NCI-H510A (cell line): ENCODE results near the gene VPS13A.
"Not testable (repeated sequence)": the region's sequence is repeated elsewhere in the genome, so short reads cannot be mapped to it uniquely, and the experiment has no call there.

Experiments
- DNase-seq: peaks from one replicate; lab custom pipeline; 2025; lab: John Stamatoyannopoulos, UW

The VPS13A gene

DNA sequence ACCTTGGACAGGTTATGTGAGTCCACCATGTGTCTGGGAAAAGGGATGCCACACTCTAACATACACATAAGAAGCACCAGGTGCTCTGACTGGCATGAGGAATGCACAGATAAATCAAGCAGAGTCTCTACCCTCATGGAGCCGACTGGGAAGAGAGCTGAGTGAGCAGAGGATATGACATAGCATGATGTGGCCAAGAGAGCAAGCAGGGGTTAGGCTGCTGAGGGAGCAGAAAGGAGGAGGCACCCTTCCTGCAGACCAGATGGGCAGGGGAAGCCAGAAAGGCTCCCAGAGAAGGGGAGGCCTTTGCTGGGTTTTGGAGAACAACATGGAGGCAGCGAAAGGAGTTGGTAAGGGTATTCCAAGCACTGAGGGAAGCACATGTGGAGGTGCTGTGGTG, 247.7 kb downstream of the VPS13A start:
- DNase-seq: no peak

DNA sequence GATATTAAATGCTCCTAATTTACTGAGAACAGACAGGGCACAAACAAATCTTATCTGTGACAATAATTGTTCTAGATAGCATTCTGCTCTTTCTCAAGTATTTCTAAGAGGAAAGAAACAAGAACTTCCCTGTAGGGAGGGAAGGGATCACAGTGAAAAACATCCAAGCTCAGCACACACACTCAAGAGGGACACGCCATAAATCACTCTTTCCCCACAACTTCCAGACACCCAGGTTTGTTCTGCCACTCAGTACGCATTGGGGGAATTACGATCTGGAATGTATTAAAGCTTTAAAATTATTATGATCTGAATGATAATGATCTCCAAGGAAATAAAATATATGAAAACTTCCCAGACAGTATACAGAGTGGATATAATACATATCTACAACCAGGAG, 249.4 kb downstream of the VPS13A start:
- DNase-seq: no peak

DNA sequence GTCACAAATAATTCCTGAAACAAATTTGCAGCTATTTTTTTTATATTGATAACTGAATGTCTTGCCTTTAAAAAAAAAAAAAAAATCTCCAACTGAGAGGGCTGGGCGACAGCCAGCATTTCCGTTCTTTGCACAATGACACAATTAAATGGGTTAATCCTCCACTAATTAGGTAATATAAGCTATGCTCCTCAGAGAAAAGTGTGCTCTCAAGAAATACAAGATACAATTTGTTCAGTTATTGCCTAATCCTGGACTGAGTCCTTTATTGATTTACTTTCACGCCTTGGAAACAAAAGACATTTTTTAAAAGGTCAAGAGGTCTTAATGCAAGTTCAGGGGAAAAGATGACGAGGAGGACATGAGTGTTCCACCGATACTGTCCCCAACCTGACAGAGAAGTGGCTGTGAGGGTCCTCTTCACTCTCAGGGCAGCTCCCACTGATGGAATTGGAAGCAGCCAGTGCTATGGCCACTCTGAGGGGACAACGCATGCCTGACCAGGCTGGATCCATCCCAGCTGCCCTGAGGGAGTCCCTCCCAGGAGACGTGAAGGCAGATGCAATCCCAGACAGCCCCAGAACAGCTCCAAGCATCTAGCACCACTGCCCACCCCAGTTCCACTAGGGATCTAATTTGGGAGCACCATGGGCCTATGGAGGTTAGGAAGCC, 250.1 kb downstream of the VPS13A start:
- DNase-seq: no peak

DNA sequence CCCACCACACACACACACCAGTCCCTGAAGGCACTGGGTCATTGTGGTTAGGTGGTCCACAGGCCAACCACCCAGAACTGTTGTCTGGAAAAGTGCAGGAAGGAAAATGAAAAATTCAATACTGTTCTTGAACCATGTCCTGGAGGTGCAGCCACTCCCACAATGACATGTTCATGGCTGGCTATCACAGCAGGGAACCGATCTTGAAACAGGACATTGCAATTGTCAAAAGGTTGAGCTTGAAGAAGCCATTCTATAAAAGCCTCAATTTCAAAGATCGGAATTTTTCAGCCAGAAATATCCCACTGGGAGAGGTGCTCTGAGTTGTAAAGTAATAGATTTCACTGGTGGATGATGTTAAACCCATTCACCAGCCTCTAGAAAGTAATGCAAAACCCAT, 252.6 kb downstream of the VPS13A start:
- DNase-seq: no peak

DNA sequence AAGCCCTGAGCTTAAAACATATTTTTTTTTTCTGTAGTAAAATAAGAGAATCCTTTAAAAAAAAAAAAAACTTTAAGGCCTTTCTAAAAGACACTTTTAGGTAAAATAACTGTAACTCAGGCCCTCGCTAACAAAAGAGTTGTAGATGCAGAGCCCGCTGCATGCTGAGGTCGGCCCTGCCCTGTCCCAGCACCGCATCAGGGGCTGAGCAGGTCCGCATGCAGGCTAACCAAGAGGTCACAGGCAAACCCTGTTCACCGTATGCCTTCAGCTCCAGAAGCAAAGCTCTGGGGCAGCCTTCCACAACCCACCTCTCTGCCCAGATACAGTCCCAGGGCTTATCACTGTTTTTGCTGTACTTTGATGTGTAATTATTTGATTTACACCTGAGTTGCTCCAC, 254.7 kb downstream of the VPS13A start:
- DNase-seq: no peak

DNA sequence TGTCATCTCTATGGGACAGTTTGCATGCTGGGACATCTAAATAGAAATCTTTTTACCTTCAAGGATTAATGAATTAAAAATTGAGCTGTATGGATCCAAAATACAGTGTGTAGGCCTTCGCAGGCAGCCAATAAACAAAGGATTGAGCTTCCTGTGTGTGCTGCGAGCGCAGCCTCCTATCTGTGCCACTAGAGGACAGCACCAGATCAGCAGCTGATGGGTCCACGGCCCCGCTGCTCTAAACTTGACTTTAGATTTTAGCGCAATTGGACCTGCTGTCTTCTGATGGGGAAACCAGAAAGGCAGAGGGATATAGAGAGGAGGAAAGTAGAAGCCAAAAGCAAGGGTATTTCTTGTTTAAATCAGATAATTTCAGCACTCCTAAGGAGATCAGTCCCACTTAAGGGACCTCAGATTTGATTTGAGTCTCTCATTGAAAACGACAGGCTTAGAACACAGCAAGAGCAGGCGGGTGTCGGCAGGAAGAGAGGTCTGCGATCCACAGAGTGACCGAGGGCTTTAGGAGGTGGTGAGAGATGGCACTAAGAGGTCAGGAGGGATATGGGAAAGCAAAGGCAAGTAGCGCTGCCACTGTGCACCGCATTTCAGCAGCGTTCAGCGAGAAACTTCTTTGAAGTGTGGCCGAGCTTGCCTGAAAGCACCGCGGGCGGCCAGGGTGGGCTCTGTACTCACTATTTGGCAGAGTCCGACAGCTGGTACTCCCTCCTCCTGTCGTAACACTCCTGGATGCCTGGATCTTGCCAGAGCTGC, 256.5 kb downstream of the VPS13A start:
- DNase-seq: peak; percentile 45

DNA sequence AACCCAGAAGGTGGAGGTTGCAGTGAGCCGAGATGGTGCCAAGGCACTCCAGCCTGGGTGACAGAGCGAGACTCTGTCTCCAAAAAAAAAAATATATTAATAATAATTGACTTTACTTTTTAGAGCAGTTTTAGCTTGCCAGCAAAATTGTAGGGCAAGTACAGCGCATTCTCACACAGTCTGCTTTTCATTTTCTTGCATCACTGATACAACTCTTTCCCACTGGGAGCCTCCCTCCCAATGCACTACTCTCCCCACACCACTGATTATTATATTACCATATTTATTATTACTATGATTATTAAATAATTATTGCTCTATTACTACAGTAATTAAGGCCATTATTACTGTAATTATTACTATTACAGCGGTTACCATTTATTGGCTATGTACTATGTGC, 257.9 kb downstream of the VPS13A start:
- DNase-seq: no peak

DNA sequence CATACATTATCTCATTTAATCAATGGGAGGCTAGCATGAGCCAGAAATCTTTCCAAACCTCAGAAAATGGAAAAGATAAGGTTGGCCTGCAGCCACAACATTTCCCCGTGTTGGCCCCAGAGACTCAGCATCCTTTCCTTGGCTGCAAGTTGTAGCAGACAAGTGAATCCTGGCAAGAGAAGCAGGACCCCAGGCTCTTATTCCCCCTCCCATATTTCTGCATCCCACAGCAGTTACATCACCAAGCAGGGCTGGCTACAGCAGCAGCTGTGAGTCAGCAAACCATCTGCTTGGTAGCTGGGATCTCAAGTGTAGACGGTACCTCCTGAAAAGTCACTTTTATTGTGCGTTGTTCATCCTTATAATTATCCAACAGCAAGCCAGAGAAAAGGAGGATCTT, 258.4 kb downstream of the VPS13A start:
- no peak for DNase-seq

DNA sequence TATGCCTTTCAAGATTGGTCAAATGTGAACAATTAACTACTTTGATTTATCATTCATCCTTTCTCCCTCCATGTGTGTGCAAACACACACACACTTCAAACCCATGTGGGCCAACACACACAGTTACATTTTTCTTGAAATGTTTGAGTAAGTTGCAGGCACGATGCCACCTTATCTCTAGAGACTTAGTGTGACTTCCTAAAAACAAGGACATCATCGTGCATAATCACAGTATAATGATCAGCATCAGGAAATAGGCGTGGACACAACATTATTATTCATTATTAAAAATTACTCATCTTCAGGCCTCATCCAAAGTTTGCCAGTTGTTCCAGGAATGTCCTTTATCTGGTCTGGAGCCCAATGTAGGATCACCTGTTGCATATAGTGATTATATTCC, 261.3 kb downstream of the VPS13A start:
- no peak for DNase-seq

DNA sequence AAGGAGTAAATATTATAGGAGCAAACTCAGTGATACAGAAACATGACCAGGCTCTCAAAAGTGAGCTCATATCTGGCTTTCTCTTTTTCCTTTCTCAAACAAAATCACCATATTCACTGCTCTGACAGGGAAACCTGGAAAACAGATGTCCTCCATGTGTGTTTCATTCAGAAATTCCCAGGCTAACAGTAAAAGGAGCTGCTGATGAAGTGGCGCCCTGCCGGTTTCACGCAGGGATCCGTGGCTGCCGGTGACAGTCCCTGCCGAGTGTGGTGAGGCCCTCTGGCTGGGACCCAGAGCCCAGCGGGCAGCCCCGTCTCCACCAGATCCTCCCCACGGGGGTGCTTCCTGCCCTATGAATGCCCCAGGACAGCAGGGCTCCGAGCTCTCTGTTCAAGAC, 262.7 kb downstream of the VPS13A start:
- DNase-seq: no peak

DNA sequence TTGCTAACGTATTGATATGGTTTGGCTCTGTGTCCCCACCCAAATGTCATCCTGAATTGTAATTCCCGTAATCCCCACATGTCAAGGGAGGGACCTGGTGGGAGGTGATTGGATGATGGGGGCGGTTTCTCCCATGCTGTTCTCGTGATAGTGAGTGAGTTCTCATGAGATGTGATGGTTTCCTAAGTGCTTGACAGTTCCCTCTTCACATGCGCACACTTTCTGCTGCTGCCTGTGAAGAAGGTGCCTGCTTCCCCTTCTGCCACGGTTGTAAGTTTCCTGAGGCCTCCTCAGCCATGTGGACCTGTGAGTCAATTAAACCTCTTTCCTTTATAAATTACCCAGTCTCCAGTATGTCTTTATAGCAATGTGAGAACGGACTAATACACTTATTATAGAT, 263.8 kb downstream of the VPS13A start:
- DNase-seq: not testable (repeated sequence)

DNA sequence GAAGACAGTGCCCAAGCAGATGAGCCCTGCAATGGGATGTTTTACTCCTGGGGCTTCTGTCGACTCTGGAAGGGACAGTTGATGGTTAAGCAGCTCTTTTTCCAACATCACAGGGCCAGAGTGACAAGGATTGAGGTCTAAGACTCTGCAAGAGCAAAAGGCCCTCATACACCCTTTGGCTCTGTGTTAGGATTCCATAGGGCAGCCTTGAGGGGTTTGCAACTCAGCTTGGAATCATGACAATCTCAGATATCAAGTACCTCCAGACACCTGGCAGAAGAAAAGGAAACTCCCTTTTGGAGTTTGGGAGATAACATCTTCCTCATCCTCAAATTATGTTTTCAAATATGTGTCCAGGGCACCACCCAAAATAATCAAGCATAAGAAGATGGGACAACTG, 265.1 kb downstream of the VPS13A start:
- DNase-seq: no peak

DNA sequence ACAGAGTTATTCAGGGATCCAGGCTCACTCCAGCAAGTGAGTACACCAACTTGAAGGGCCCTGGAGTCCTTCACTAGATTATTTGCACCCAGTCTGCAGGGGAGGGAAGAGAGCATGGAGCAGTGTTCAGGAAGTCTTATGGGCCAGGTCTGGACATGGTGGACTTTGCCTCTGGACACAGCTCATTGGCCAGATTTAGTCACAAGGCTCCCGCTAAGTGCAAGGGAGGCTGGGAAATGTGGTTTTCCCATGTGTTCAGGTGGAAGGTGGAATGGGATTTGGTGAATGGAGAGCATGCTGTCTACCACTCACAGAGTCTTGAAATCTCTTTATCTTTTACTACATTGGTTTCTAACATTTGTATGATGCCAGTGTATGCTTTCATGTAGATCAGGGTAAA, 270.3 kb downstream of the VPS13A start:
- DNase-seq: no peak

DNA sequence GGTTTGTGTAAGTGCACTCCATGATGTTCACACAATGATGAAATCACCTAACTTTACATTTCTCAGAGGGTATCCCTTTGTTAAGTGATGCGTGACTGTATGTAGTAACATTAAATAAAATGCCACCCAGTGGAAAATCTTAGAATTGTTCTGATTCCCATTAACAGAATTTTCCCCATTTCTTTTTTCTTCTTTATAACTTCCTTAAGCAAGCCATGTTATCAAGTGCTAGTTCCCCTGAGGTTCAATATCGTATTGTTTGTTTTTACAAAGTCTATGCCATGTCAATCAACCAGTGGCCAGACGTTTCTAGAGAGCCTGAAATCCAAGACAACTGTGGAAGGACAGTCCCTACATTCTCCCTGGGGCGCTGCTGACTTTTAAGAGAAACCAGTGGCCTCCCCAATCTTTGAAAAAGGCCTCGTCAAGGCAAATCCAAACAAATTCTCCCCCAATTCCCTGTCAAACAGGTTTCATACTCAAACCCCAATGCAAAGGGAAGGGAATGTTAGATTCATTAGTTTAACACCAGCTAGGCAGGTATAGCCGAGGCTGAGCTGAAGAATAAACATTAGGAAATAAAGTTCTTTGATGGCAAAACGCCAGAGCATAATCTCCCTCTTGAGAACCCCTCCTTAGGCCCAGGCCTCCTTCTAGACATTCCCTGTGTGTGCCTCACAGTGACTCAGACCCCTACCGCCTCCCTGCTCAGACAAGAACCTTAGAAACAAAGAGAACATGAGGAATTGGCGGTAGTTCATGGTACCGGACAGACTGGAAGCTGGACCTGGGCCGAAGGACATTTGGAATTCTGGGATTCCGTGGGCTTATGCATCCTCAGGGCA, 272.1 kb downstream of the VPS13A start:
- no peak for DNase-seq

DNA sequence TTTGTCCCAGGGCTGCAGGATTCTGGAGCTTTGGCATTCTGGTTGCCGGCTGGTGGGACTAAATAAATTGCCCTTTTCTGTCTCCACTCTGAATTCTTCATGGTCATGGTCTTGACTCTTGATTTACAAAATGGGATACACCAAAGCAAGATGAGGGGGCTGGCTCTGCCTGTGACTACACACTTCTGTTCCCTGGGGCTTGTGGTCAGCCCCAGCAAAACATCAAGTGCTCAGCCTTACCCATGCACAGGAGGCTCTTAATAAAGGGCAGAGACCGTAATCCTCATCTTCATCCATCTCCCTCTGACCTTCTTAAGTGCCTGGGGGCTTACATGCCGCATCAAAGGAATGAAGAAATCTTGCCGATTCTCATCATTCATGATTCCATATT, 272.7 kb downstream of the VPS13A start:
- DNase-seq: no peak

DNA sequence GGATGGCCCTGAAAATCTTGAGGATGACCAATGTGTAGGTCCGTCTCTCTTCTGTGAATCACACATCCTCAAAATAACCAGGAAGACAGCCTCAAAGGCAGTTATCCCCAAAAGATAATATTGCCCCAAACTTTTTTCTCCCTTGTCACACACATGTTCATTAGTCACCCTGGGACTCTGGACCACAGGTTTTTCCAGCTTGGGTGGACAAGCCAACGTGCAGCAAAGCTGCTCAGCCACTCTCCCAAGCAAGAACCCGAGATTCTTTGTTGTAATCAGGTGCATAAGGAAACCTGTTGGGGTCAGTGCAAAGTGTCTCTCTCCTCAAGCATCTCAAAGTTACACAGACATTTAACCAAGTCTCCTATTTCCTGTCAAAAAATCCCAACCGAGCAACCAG, 274.2 kb downstream of the VPS13A start:
- DNase-seq: no peak

DNA sequence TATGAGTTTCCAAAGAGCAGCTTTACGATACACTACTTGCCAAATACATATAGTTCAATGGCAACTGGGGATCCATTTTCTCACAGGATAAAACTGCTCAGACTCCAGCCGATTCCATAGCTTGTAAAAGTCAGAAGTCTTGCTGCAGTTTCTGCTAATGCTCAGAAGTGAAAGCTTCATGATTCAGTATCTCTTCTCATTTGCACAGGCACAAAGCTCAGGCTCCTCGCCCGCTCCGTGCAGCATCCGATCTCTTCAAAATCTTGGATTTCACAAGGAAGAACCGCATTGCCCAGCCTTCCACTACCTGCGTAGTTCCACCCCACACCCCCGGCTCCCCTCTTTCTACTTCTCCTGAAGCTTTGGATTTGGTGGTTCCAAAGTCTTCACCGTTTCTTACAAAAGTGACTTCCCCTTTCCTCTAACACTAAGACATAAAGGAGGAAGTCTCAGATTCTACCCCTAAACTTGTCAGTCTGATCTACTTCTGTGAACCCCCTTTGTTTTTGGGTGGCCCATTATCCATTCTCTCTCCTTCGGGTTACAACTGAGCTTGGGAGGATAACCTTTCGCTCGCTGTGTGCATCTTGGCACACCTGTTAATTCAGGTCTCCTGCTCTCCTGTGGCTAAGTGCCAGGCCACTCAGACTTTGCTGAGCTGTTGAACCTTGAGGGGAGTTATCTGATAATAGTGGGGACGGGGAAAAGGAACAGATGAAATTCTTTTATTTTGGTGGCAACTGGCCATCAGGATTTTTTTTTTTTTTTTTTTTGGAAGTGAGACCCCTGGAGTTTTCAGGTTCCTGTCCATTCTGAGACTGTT, 276.7 kb downstream of the VPS13A start:
- DNase-seq: no peak

DNA sequence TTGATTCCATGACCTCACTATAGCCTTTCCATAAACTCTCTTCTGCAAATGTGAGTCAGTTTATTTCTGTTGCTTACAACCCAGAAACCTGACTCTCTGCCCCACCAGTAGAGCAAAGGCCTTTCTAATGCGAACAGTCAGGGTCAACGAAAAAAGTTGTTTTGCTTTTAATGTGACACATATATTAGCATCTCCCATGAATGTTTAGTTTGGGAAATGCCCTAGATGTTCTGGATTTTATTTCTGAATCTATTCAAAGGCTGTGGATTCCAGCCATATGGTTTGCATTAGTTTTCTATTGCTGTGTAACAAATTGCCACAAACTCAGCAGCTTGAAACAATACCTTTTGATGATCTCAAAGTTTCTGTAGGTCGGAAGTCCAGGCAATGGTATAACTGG, 277.3 kb downstream of the VPS13A start:
- no peak for DNase-seq

DNA sequence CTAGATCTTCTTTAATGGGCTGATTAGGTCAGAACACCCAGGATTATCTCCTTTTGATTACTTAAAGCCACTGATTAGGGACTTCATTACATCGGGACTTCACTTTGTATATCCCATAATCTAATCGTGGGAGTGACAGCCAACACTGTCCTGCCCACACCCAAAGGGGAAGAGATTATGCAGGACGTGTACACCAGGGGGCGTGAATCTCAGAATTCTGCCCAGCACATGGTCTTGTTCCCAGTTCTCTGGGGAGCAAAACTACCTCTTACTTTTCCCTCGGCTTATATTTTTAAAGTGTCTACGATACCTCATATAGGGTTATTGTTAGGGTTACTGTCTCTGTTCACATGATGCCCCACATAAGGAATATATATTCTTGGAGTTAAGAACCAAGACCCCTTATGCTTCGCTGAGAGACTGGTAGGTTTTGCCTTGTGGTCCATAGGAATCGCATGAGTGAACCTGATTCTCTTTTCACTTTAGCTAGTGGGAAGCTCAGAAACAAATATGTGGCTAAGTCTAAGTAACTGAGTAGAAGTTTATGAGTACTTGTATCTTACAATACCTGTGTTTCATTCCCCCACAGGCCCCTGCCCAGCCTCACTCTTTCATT, 278.1 kb downstream of the VPS13A start:
- DNase-seq: no peak

DNA sequence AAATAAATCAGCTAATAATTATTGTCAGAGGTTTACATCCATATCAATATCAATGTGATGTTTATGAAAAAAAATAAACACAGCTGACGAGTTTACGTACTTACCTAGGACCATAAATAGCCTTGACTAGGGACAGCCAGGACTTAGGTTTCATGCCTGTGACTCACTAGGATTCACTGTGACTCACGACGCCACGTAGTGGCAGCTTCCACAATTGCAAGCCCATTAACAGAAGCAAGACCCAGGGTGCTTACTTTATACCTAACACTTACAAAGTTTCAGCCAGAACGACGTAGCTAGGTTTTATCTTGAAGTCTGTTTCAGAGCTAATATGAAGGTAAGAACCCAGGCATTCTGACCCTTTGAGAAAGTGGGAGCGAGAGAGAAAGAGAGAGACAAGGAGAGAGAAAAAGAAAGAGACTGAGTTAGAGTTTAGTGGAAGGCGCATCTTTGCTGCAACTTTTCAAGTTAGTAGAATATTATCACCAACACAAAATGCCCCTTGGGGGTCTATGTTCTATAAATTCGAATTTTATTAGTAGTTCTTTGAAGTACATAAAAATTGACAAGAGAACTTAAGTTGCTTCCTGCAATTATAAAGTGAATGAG, 279.6 kb downstream of the VPS13A start:
- DNase-seq: peak; percentile 47

DNA sequence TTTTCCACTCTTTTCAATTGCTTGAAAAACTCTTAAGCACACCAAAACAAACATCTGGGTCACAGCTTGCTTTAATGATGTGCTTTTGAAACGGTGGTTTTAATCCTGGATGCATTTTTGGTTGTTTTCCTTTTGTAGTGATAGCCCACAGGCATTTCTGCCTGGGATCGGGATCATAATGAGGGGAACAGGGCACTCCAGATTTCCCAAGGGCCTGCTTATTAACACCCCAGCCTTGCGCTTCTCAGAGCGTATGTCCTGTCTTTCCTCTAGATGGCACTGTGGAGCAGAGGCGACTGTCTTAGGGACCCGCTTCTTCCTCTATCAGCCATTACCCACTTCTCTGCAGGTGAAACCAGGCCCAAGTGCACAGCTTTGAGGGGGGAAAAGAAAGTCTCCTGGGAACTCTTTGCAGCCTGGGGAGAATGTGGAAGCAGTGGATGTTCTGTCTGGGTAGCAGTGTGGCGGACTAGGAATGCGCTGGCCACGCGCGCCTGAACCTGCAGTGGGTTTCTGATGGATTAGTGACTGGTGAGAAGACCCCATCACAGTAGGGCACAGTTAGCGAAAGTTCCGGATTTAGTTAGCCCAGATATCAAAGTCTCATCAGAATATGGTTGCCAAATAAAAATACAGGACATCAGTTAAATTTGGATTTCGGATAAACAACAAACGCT, 280.7 kb downstream of the VPS13A start:
- peak; percentile 29 for DNase-seq
